Astrocyte (in vitro differentiated cells and primary cell): ENCODE measurements around the gene NTM.

Experiments
- EZH2 ChIP-seq: IDR thresholded peaks from 2 replicates; pipeline ENCODE4 v1.6.1; 2012; ENCODE audit warnings: mild to moderate bottlenecking, low read length, inconsistent platforms; ENCODE audit not compliant: insufficient read depth
- TF ChIP-seq, protein P1 (sequence below): IDR thresholded peaks from 2 replicates; pipeline ENCODE4 v1.5.1; 2011; ENCODE audit warnings: low read depth, mild to moderate bottlenecking, inconsistent platforms, low read length, moderate library complexity; ENCODE audit not compliant: insufficient read depth

DNA sequence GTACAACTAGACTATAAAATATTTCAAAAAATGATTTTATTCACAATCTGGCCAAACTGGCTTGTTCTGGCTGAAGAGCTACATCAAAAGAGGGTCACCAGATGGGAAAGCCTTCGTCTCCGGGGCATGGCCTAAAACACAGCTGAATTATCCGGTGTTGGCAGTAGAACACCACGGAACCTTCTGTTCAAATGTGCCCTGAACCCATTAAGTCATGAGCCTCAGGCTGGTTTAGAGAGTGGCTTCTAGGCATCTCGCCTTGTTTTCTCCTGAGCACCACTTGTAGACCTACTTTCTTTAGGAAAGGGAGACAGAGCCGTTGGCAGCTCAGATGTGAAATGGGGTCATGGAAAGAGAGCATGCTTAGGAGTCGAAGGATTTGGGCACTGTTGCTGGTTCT lies 890.2 kb downstream of the NTM start:
- TF ChIP-seq, protein P1, sequence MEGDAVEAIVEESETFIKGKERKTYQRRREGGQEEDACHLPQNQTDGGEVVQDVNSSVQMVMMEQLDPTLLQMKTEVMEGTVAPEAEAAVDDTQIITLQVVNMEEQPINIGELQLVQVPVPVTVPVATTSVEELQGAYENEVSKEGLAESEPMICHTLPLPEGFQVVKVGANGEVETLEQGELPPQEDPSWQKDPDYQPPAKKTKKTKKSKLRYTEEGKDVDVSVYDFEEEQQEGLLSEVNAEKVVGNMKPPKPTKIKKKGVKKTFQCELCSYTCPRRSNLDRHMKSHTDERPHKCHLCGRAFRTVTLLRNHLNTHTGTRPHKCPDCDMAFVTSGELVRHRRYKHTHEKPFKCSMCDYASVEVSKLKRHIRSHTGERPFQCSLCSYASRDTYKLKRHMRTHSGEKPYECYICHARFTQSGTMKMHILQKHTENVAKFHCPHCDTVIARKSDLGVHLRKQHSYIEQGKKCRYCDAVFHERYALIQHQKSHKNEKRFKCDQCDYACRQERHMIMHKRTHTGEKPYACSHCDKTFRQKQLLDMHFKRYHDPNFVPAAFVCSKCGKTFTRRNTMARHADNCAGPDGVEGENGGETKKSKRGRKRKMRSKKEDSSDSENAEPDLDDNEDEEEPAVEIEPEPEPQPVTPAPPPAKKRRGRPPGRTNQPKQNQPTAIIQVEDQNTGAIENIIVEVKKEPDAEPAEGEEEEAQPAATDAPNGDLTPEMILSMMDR = no peak
- TF ChIP-seq EZH2 = no peak
